ENCODE measurements around the gene PLCXD3.

Gene PLCXD3

GRCh38 chr5:41289970-41290464, 220.4 kb downstream of the PLCXD3 start:
- TF ChIP-seq, protein P1, sequence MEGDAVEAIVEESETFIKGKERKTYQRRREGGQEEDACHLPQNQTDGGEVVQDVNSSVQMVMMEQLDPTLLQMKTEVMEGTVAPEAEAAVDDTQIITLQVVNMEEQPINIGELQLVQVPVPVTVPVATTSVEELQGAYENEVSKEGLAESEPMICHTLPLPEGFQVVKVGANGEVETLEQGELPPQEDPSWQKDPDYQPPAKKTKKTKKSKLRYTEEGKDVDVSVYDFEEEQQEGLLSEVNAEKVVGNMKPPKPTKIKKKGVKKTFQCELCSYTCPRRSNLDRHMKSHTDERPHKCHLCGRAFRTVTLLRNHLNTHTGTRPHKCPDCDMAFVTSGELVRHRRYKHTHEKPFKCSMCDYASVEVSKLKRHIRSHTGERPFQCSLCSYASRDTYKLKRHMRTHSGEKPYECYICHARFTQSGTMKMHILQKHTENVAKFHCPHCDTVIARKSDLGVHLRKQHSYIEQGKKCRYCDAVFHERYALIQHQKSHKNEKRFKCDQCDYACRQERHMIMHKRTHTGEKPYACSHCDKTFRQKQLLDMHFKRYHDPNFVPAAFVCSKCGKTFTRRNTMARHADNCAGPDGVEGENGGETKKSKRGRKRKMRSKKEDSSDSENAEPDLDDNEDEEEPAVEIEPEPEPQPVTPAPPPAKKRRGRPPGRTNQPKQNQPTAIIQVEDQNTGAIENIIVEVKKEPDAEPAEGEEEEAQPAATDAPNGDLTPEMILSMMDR (IDR thresholded peaks at IDR 0.05), result no peak
- H3K4me1 Mint-ChIP-seq, result peaks cover 10% of the 10 kb centered on the region
- H3K27me3 Mint-ChIP-seq (ENCODE audit: low read depth, poor library complexity), result peaks cover 2% of the 10 kb centered on the region
- no peaks in the 10 kb centered on the region for H3K36me3 Mint-ChIP-seq (ENCODE audit: low read depth)
- no peaks in the 10 kb centered on the region for H3K9me3 Mint-ChIP-seq
- no peak overlapping the region for H3K27ac Mint-ChIP-seq
- H3K4me3 Mint-ChIP-seq, result no peak overlapping the region
- DNase-seq, result no peak

GRCh38 chr5:41286696-41287095, 223.7 kb downstream of the PLCXD3 start:
- peak overlapping the region; percentile 1 for H3K27ac Mint-ChIP-seq
- H3K36me3 Mint-ChIP-seq (ENCODE audit: low read depth), result no peaks in the 10 kb centered on the region
- H3K9me3 Mint-ChIP-seq, result no peaks in the 10 kb centered on the region
- DNase-seq, result no peak
- TF ChIP-seq, protein P1 (IDR thresholded peaks at IDR 0.05), result no peak
- H3K4me3 Mint-ChIP-seq, result no peak overlapping the region
- H3K27me3 Mint-ChIP-seq (ENCODE audit: low read depth, poor library complexity), result peaks cover 2% of the 10 kb centered on the region
- peaks cover 19% of the 10 kb centered on the region for H3K4me1 Mint-ChIP-seq

- peaks cover 25% of the 10 kb centered on the region for H3K4me1 Mint-ChIP-seq
- H3K27me3 Mint-ChIP-seq (ENCODE audit: low read depth, poor library complexity), result peaks cover 2% of the 10 kb centered on the region
- no peak for DNase-seq
- TF ChIP-seq, protein P1 (IDR thresholded peaks at IDR 0.05), result no peak
- no peaks in the 10 kb centered on the region for H3K9me3 Mint-ChIP-seq
- no peak overlapping the region for H3K4me3 Mint-ChIP-seq
- no peaks in the 10 kb centered on the region for H3K36me3 Mint-ChIP-seq (ENCODE audit: low read depth)
- H3K27ac Mint-ChIP-seq, result no peak overlapping the region
Observed at GRCh38 chr5:41286165-41286564, 224.2 kb downstream of the PLCXD3 start.

DNA sequence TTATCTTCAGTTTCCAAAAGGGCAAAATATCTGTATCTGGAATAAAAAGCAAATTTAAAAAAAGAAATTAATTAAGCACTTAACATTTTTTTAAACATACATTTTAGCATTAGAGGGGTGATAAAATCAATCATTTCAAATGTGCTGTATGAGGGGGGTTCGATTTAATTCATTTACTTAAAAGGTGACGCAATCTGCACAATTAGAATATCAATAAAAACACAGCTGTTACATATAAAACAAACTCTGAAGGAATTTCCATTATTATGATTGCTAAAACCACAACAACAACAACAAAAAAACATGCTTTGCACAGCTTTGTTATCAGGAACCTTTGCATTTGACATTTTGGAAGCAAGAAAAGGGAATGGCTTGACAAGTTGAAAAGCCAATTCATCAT, 225.5 kb downstream of the PLCXD3 start:
- Mint-ChIP-seq H3K4me3 (no peak overlapping the region), H3K9me3 (no peaks in the 10 kb centered on the region), H3K27me3 (ENCODE audit: low read depth, poor library complexity) (peaks cover 2% of the 10 kb centered on the region), H3K27ac (no peak overlapping the region), H3K36me3 (ENCODE audit: low read depth) (no peaks in the 10 kb centered on the region), H3K4me1 (peaks cover 27% of the 10 kb centered on the region)
- no peak for DNase-seq
- TF ChIP-seq, protein P1 (IDR thresholded peaks at IDR 0.05), result no peak

- H3K27me3 Mint-ChIP-seq (ENCODE audit: low read depth, poor library complexity), result no peaks in the 10 kb centered on the region
- H3K4me1 Mint-ChIP-seq, result peaks cover 36% of the 10 kb centered on the region
- no peaks in the 10 kb centered on the region for H3K36me3 Mint-ChIP-seq (ENCODE audit: low read depth)
- H3K9me3 Mint-ChIP-seq, result no peaks in the 10 kb centered on the region
- no peak for DNase-seq
- peak overlapping the region; percentile 46 for H3K27ac Mint-ChIP-seq
- peak overlapping the region; percentile 2 for H3K4me3 Mint-ChIP-seq
- TF ChIP-seq, protein P1 (IDR thresholded peaks at IDR 0.05), result no peak
Observed at GRCh38 chr5:41281215-41281810, 229.1 kb downstream of the PLCXD3 start.

DNA sequence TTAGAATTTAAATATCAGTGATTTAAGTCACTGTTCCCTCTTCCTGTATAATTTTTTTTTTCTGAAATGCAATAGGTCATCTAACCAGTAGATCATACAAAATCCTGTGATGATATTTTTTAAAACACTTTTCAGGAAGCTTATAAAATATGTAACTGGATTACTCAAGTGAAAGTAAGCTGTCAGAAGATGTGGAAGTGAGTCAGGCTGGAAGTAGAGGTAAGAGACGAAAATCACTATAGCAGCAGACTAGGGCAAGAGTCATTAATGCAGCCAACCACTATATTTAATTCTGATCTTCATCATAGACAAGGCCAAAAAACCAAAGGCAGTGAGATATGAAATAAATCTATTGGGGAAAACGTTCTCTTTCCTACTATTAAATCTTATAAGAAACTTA, 231.4 kb downstream of the PLCXD3 start:
- H3K9me3 Mint-ChIP-seq, result no peaks in the 10 kb centered on the region
- no peaks in the 10 kb centered on the region for H3K36me3 Mint-ChIP-seq (ENCODE audit: low read depth)
- no peak overlapping the region for H3K27ac Mint-ChIP-seq
- TF ChIP-seq, protein P1 (IDR thresholded peaks at IDR 0.05), result no peak
- no peak overlapping the region for H3K4me3 Mint-ChIP-seq
- H3K4me1 Mint-ChIP-seq, result peaks cover 58% of the 10 kb centered on the region
- DNase-seq, result no peak
- H3K27me3 Mint-ChIP-seq (ENCODE audit: low read depth, poor library complexity), result peaks cover 3% of the 10 kb centered on the region

Data from nephron progenitor cell (in vitro differentiated cells).